ENCODE results near the gene ELP5.
A peak's percentile ranks its signal among the peaks of the same experiment; 100 is the strongest.

The ELP5 gene, protein sequence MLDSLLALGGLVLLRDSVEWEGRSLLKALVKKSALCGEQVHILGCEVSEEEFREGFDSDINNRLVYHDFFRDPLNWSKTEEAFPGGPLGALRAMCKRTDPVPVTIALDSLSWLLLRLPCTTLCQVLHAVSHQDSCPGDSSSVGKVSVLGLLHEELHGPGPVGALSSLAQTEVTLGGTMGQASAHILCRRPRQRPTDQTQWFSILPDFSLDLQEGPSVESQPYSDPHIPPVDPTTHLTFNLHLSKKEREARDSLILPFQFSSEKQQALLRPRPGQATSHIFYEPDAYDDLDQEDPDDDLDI

DNA sequence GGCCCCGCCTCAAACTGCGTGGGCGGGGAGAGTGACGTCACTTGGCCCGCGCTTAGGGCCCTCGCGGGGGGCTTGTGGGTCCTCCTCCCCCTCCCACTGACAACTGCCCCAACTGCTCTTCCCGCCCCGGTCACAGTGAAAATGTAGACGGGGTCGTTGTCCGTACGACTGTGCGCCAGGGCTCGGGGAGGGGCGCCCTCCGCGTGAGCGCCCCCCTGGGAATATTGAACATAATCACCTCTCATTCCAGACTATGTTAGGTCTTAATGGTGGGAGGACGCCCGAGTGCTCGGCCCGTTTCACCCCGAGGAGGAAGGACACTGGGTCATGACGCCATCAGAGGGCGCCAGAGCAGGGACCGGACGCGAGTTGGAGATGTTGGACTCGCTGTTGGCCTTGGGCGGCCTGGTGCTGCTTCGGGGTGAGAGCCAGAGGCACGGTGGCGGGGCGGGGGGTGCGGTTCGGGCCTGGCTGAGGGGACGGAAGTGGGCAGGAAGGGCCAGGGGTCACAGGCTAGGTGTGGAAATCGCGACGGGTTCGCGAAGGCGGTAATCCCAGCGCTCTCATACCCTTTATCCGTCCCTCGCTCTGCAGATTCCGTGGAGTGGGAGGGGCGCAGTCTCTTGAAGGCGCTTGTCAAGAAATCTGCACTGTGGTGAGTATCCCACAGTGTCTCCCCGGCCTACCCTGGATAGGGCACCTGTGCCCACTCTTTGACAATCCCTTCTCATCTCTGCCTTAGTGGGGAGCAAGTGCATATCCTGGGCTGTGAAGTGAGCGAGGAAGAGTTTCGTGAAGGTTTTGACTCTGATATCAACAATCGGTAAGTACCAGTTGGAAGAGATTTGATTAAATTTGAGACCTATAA is at the start of gene ELP5:
TSS of gene ELP5 (plus strand) at position 40 of the 868 bp plus-strand sequence. CDS start at position 376, 336 bp downstream.
- peak; percentile 69 for DNase-seq (ENCODE audit: low read depth)

DNA sequence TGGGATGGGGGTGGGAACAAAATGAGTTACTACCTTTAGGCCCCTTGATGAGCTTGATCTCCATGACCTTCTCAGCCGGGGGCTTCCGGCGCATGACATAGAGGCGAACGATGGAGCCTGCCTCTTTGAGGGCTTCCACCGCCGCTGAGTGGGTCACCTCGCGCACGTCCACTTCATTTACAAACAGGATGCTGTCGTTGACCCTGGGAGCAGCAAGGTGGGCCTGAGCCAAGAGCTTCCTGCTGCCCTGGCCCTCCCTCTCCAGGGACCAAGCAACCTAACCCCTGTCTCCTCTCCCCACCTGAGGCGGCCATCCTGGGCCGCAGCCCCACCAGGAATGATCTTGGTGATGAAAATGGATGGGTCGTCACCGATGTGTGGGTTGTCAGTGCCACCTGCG is 48.6 kb upstream of the ELP5 start:
- no peak for DNase-seq (ENCODE audit: low read depth)

DNA sequence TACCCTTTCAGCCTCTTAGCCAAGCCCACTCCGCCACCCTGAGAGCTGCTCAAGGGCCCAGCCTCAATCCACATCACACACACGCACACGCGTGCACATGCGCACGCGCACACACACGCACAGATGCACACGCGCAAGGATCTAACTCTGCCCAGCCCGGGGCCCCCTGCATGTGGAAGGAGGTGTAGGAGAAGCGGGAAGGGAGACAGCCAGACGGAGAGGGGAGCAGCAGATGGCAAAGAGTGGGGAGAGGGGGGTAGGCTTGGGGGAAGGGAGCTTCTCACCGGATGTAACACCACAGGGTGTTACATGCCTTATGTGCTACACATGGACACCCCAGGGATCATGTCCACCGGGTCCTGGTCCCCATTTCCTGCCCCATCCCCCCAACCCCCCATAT is 47.7 kb upstream of the ELP5 start:
- DNase-seq (ENCODE audit: low read depth) = no peak

DNA sequence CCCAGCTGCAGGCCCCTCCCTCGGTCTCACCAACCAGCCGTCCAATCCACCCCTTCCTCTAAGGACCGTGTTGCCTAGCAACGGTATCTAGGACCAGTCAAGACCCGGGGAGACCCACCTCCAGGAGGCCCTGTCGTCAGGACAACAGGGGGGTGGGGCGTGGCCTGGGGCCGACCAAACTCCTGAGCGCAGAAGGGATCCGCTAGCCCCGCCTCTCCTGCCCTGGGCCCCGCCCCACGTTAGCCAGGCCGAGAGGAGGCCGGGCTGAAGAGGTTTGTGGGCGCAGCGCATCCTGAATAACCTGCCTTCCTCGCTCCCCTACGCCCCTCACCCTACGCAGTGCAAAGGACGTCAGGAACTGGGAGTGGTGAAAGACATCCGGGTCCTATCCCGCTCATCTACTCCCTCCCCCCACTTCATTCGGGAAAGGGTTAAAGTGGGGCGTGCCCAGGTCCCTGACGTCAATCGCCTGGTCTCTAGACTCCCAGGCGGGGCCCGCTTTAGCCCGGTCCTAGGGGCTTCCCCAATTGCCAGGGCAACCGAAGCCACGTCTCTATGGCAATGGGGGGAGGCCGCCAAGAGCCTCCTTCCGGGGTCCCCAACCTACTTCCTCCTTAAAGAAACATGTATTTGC is 47.1 kb upstream of the ELP5 start:
- DNase-seq (ENCODE audit: low read depth) = peak; percentile 87

DNA sequence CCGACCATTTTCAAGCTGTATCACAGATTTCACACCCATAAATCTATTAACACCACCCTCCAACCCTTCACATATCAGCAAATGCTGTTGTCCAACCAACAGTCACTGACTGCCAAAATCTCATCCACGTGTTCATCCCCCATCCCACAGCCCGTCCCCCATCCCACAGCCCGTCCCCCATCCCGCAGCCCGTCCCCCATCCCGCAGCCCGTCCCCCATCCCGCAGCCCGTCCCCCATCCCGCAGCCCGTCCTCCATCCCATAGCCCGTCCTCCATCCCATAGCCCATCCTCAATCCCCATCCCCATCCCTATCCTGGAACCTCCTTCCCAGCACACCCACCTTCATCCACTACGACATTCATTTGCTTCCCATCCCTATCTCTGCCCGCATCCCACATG is 46.5 kb upstream of the ELP5 start:
- no peak for DNase-seq (ENCODE audit: low read depth)

DNA sequence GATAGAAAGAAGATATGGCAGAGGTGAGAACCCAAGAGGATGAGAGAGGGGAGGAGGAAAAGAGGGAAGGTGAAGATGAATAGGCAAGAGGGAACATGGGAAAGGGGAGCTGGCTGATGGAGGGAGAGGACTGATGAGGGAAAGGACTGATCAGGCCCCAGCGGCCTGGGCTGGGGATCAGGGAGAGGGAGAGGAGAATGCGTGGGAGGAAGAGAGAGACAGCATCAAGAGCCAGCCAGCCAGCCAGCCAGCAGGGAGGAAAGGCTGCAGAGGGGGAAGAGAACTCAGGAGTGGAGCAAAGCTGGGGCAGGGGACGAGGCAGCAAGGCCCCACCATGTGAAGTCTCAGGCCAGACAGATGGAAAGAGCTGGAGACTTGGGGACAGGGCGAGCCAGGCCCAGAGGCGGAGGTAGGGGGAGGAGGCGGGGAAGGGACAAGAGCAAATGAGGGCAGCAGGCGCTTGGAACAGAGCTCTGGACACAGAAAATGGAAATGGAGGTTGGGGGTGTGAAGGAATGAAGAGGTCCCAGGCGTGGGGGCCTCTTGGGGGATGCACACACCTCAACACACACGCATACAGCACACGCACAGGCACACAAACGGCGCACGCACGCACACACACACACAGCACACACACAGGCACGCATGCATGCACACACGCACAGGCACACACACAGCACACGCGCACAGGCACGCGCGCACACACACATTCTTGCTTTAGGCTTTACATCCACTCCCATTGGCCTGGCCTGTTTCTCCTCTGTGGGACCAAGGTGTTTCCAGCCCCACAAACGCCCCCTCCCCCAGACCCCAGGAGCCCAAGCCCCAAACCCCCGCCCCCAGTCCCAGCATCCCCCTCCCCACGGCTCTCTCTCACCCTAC is 44.7 kb upstream of the ELP5 start:
- DNase-seq (ENCODE audit: low read depth) = no peak

DNA sequence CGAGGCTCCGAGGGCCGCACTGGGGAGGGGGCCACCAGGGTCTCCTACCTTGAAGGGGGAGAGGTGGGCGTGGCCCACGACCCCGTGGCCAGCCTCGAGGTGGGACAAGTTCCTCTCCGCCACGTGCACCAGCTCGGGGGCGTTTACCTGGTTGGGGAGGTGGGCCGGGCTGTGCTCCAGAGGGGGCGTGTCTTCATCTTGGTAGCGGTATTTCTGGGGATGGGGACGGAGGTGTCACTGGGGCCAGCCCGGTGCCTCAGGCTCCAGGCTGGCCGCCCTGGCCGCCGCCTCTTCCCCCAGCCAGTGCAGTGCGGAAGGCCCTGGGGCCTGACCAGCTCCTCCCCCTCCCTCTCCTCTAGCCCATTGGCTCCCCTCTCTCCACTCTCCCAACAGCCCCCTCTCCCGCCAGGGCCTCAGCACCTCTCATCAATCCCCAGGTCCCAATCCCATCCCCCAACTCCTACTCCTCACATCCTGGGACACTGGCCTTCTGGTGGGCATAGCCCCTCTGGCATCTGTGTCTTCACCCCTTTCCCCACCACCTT is 43.9 kb upstream of the ELP5 start:
- no peak for DNase-seq (ENCODE audit: low read depth)

DNA sequence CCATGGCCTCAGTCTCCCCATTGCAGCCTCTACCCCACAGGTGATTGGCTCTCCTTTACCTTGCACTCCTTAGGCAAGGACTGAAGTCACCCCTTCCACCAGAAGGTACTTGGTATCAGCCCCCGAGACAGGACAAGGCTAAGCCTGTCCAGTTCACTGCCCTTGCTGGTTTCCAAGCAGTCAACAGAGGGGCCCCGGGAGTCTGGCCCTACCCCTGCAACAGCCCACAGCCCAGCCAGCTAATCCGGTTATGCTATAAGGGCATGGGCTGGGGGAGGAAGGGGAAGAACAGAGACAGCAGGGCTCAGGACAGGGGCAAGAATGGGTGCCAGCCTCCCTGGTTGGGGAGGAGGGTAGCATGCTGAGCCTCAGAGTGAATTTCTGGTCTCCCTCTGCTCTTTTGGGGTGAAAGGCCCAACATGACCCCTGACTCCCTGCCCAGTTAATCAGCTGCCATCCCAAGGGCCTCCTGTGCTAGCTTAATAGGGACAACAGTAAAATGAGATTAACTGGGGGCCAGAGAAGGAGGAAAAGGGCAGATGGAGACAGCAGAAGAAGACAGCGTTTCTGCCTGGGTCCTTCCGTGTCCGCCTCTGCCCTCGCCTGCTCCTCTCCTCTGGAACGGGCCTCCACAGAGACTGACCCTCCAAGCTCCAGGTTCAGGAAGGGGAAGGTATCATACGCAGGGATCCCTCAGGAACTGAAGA is 43.1 kb upstream of the ELP5 start:
- DNase-seq (ENCODE audit: low read depth) = no peak

DNA sequence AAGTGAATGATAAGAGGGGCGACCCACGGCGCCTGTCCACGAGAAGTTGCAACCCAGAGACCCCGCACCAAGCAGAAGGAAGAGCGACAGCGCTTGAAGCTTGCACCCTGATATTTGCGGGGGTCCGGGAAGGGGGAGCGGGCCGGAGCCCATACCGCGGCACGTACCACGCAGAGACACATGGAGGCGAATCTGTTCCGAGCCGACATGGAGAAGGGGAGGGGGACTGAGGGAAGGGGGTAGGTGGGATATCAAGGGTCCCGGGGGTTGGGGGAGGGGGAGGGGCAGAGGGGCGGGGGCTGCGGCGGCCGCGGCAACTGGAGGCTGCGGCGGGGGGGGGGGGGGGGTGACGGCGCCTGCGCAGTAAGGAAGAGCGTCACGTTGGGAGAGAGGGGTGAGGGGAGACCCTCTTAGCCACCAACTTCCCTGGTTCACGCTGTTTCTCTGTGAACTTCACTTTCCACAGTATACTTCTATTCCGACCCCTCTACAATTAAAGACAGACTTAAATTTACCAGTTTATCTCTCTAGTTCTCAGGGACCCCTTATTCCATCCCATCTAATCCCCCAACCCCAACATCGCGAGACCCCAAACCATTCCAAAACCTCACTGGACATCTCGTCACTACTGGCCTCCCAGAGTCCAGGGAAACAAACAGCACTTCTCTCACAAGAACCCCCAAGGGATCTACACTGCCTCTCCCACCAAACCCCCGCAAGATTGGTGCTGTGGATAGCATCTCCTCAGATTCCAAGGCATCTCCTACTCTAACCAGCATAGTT is 40.3 kb upstream of the ELP5 start:
- DNase-seq (ENCODE audit: low read depth) = no peak

DNA sequence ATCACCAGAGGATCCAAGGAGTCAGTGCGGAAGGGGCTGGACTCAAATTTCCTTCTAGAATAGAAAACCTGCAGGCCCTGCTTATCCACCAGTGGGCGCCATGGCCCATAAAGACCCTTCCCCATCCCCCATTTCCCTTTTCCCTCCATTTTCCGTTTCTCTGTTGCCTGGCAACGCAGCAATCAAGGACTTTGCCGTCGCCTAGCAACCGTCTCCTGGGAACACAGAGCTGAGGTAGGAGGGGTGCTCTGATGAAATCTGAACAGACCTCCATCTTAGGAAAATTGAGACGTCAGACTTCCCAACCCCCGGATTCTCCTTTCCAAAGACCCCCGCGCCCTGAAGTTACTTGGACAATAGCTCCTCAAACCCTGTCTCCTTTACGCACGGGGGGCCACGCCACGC is 38.1 kb upstream of the ELP5 start:
- peak; percentile 40 for DNase-seq (ENCODE audit: low read depth)

DNA sequence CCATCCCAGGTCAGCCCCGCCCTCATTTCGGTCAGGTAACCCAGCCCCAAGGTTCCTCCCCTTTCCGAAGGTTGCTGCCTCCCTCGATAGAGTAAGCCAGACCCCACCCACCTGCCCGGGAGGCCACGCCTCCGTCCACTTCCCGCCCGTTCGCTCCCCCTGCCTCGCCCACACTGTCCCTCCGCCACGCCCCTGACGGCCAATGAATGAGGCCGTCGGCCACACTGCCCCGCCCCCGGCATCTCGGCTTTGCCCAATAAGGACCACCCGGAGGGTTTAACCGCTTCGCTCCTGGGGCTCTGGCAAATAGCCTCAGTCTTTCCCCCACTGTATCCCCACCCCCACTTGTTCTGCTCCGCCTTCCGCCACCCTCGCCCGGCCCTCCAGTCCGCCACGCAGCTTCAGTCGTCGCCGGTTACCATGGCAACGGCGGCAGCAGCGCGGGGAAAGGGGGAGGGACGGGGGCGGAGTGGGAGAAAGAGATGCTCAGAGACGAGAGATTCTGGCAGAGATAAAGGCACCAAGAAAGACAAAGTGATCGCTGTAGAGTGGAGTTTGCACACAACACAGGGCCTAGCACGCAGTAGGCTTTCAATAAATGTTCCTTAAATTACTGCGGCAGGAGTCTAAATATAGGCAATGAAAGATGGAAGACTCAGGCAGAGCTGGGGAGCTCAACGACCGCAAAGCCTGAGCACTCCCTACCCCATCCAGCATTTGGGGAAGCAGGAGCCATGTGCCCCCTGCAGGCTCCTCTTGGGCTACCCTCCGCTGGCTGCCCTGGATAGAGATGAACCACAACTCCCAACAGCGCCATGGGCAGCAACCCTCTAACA is 37.5 kb upstream of the ELP5 start:
- peak; percentile 99 for DNase-seq (ENCODE audit: low read depth)

DNA sequence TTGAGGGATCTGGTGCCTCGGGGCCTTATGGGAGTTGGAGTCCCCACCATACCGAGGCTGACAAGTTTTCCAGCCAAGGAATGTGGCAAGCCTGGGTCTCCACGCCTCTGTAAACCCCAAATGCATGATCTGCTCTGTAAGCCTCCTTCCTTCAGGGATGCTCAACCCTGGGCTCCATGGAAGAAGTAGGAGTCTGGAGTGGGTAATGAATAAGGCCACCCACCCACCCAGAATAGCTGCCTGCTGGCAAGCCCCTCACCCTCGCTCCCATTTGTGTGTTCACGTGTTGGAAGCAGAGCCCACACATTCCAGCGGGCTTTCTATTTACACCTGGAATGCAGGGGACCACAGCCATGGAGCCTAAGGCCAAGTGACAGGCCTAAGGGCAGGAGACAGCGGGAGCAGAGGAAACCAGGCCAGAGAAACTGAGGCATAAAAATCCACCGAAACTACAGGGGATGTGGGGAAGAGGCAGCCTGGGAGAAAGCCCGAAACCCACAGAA is 36.8 kb upstream of the ELP5 start:
- no peak for DNase-seq (ENCODE audit: low read depth)

DNA sequence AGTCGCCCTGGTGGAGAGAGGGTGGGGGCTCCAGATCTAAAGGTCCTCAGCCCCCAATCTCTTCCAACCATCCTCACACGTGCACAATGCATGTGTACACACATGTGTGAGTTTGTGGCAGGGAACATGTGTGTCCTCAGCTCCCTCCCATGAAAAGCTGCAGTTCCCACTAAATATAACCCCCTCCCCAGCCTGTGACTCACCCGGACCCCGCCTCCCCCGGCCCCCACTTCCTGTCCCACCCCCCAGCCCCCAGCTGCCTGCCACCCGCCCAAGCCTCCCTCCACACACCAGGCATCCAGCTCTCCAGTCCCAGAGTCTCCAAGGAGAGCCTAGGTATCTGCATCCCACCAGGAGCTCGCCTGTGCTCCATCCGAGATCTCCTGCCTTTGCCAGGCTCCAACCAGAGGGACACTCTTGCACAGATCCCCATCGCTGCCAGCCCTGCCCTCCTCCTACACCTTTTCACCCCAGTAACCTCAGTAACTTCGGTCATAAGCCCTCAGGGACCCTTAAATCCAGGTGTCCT is 36.3 kb upstream of the ELP5 start:
- no peak for DNase-seq (ENCODE audit: low read depth)

DNA sequence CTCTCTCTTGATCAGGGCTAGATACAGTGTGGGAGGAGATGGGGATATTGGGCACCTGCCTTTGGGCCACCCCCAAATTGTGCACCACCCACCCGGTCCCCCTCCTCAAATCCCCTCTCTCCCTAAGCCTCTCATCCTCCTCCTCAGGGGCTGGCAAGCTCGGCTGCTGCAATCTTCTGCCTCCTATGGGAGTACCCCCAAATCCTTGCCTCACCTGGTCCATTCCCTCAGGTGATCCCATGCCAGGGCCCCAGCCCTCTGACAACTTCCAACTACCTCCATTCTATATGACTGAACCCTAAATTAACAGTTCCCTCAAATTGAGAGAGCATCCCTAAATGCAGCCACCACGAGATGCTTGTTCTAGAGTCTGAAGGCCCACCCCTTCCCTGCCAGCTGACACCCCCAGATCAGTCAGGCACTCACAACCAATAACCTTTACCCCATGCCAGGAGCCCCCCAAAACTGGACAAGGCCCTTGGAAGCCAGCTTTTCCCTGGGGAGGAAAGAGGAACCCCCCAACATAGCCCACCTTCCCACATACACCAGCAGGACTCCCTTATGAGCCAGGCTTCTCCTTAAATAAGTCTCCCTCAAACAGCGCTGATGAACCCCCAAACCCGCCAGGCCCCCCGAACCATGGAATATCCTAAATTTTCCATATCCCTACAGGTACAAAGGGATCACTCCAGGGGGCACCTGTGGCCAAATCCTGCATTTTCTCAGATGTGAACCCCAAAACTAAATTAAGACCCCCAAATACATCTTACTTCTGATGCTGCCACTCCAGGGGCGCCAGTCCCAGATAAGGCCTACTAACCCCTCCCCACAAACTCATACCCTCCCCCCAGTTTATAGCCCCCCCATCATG is 35.5 kb upstream of the ELP5 start:
- DNase-seq (ENCODE audit: low read depth) = no peak

DNA sequence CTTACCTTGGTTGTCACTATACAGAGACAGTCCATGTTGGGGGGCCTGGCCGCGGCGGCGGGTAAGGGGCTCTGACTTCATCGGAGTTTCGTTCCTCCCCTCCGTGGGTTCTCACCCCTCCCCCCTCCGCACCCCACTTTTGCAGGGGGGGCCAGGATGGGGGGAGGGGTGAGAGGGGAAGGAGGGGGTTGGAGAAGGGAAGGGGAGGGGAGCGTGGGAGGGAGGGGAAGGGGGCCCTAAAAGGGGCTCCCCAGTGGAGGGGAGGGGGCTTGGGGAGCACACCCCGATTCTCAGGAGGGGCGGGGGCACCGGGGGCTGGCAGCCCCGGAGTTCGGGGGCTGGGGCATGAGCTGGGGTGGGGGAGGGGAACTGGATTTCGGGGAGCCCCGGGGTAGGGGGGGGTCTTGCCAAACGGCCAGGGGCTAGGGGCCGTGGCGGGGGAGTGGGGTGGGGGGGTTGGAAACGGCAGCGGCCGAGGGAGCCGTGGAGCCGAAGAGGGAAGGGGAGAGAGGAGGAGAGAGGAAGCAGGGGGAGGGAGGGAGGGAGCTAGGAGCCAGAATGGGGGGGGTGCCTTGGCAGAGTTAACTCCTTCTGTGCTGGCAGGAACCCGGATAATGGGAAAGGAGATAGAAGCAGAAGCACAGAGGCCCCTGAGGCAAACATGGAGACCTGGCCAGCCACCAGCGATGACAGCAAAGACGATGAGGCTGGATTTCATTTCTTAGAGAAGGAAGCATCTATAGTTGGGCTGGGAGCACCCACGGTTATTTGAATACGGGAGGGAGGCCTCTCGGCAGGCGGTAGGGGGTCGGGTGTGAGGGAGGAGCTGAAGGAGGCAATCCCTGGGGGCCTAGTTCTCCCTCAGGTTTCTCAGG is 34.7 kb upstream of the ELP5 start:
- no peak for DNase-seq (ENCODE audit: low read depth)

DNA sequence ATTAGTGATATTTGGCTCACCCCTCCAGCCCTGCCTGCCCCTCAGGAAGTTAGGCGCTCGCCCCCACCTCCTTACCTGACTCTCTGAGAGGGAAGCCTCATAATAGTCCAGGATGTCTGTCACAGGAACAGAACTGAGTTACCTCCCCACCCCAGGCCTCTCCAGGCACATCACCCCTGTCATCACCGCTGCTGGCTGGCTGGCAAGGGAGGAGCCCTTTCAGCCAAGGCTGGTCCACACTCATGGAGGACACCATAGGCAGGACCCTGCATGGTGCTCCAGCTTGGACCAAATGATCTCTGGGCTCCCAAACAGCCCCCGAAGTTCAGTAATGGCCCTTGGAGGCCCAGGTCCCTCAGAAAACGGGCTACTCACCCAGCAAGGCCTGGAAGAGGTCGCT is 33.8 kb upstream of the ELP5 start:
- no peak for DNase-seq (ENCODE audit: low read depth)

DNA sequence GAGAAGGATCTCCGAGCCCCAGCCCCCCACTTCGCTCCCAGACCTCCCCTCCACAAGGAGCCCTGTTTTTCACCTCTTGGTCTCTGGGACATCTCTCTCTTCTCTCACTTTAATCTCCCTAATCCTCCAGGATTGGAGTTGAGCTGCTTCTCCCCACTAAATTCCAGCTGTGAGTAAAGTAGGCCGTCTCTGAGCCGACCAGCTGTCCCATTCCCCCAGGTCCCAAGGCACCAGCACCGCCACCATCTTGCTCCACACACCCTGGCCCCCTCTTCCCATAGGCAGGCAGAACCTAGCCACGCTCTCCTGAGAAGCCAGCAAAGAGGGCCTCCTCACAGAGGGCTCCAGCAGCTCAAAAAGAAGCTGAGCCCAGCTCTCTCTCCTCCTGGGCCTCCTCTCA is 33.3 kb upstream of the ELP5 start:
- DNase-seq (ENCODE audit: low read depth) = no peak
